Esophagus squamous epithelium (tissue), 5 donors: ENCODE results near the gene RNF125. TPM values are rescaled to one million over a fixed set of nuclear protein-coding genes. Genes with fewer than 3 reads are reported as not detected.
A peak's percentile ranks its signal among the peaks of the same experiment; 100 is the strongest.

Experiments
- DNase-seq: peaks from one replicate; lab custom pipeline; 2025; lab: John Stamatoyannopoulos, UW
- H3K27ac ChIP-seq, 4 donors: fragments of 200-600 bp; sonication (generic); one replicate each; pipeline ENCODE4 v1.5.1; 2016 to 2019; ENCODE audit warnings: mild to moderate bottlenecking in 1 of 4
- H3K27me3 ChIP-seq, 4 donors: fragments of 200-600 bp; sonication (generic); 1 replicate in 3 of 4; 2 replicates in 1 of 4; pipeline versions ENCODE4 v1.5.1 to v1.6.0; 2017 to 2021; ENCODE audit warnings: antibody characterized with exemption in 1 of 4
- H3K36me3 ChIP-seq, 3 donors: fragments of 200-600 bp; sonication (generic); one replicate each; pipeline ENCODE4 v1.5.1; 2016 to 2019
- H3K4me1 ChIP-seq, 3 donors: fragments of 200-600 bp; sonication (generic); one replicate each; pipeline ENCODE4 v1.5.1; 2017 to 2019
- H3K4me3 ChIP-seq, 4 donors: fragments of 200-600 bp; sonication (generic); 1 replicate in 3 of 4; 2 replicates in 1 of 4; pipeline ENCODE4 v1.5.1; 2016 to 2019; ENCODE audit warnings: mild to moderate bottlenecking in 2 of 4, moderate library complexity in 1 of 4
- H3K9me3 ChIP-seq, 3 donors: fragments of 200-600 bp; sonication (generic); one replicate each; pipeline ENCODE4 v1.5.1; 2016 to 2019
- POLR2A ChIP-seq, 4 donors: fragments of 450-650 bp; IDR thresholded peaks; one replicate each; pipeline ENCODE4 v1.6.1; 2017; ENCODE audit warnings: antibody characterized with exemption in 4 of 4, mild to moderate bottlenecking in 4 of 4, moderate library complexity in 3 of 4
- WGBS, 2 donors: methylation state at CpG; one replicate each; pipeline ENCODE4 v1.1.5; 2018; 5-methylcytosine and 5-hydroxymethylcytosine counted together
- intact Hi-C: fragments of 100-400 bp; cut with DNase I; formaldehyde crosslinking; loops from one replicate; pipeline ENCODE4 v1.15.0; 2022
- total RNA-seq, 4 donors: library from RNA; depleted of rRNA; stranded (reverse); fragments of >200 nt; gene quantifications; one replicate each; pipeline ENCODE4 v1.1.0, GENCODE V29; 2016
- TF ChIP-seq, protein P1 (sequence below), 6 experiments: fragments of 450-650 bp in 4 of 6; fragments of 200-600 bp in 2 of 6; sonication (generic) in 2 of 6; IDR thresholded peaks; one replicate each; pipeline ENCODE4 v1.5.1; 2016 to 2019; ENCODE audit warnings: antibody characterized with exemption in 6 of 6, mild to moderate bottlenecking in 4 of 6, moderate library complexity in 4 of 6
- donor health status: DM: yes; HTN: yes; CAD: no.

Gene RNF125
- total RNA-seq, 4 donors from 2014 or later: 0.87 to 10.7 (median 3.2) TPM

DNA sequence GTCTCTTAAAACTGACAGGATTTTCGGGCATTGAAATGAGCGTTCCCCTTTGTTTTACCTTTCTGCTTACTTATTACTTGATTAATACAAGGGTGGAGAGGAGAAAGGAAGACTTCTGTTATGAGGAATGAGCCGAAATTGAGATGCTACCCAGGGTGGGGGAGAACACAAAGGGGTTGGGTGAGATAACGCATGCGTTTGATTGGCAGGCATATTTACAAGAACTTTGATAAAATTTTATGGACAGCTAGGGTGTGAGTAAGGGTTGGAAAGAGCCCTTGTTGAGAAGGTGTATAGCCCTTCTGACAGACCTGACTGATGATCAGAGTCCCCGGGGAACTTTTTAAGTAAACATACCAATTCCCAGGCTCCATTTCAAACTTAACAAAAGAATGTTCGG, 74.9 kb downstream of the RNF125 start:
- no peak for DNase-seq
- H3K27ac ChIP-seq: peak overlapping the region; percentile 99 to 100 (median 100)
- peaks cover 5 to 58% (median 20%) of the 10 kb centered on the region in 3 donors for H3K4me1 ChIP-seq
- intact Hi-C loops: loop anchor here (5.0 to 10.0 kb wide), 2 partner anchors 76 to 149 kb away; partner anchors contain the start of genes RNF125 and TRAPPC8
- no peaks in the 10 kb centered on the region for H3K9me3 ChIP-seq
- no peak for TF ChIP-seq POLR2A (IDR thresholded peaks at IDR 0.05)
- TF ChIP-seq, protein P1, sequence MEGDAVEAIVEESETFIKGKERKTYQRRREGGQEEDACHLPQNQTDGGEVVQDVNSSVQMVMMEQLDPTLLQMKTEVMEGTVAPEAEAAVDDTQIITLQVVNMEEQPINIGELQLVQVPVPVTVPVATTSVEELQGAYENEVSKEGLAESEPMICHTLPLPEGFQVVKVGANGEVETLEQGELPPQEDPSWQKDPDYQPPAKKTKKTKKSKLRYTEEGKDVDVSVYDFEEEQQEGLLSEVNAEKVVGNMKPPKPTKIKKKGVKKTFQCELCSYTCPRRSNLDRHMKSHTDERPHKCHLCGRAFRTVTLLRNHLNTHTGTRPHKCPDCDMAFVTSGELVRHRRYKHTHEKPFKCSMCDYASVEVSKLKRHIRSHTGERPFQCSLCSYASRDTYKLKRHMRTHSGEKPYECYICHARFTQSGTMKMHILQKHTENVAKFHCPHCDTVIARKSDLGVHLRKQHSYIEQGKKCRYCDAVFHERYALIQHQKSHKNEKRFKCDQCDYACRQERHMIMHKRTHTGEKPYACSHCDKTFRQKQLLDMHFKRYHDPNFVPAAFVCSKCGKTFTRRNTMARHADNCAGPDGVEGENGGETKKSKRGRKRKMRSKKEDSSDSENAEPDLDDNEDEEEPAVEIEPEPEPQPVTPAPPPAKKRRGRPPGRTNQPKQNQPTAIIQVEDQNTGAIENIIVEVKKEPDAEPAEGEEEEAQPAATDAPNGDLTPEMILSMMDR (IDR thresholded peaks at IDR 0.05): no peak
- H3K36me3 ChIP-seq: peaks cover 0 to 19% (median 0%) of the 10 kb centered on the region in 3 donors
- H3K4me3 ChIP-seq: peak overlapping the region; percentile 75 to 96 (median 83)
- 4 to 8% methylated on average over 7 of the region's 7 CpGs for WGBS, 2 donors
- no peaks in the 10 kb centered on the region for H3K27me3 ChIP-seq

DNA sequence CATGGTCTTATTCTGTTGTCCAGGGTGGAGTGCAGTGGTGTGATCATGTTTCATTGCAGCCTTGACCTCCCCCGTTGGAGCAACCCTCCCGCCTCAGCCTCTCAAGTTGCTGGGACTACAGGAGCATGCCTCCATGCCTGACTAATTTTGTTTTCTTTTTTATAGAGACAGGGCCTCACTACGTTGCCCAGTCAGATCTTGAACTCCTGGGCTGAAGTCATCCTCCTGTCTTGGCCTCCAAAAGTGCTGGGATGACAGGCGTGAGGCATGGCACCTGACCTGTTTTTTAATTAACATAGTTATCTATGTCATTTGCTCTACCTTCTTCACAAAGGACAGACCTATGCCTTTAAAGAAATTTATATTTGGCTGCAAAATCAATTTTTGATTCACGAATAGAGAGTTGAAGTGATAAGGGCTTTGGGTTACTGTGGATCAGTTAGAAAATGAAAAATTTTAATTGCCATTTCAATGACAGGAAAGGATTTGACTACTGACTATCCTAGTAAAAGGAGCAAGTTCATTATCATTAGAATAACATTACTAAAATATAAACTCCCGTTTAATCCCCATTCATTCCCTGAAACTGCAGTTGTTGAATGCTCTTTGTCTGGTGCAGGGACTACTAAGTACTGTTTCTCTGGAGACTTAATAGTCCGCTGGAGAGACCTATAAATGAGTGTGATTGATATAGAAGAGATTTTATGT, 76.7 kb downstream of the RNF125 start:
- H3K27ac ChIP-seq: no peak overlapping the region
- intact Hi-C loops: loop anchor here (10.0 kb wide), 1 partner anchor 151 kb away; the partner anchor contains the start of gene TRAPPC8

DNA sequence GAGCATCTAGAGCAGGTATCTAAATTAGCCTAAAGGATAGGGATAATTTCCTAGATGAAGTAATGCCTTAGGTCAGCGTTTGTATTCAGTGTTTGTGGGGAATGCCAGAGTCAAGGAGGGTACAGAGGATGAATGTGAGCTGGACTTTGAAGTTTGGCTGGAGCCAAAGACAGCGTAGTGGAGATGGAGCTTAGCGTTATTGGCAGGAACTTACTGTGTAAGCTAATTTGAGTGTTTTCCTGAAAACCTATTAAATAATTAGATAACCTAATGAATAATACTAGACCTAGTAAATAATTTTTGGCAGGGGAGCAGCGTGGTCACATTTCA, 77.2 kb downstream of the RNF125 start:
- H3K4me3 ChIP-seq: no peak overlapping the region
- intact Hi-C loops: loop anchor here (10.0 kb wide), 1 partner anchor 151 kb away; the partner anchor contains the start of gene TRAPPC8
- DNase-seq: no peak
- peaks cover 5 to 63% (median 20%) of the 10 kb centered on the region in 3 donors for H3K4me1 ChIP-seq
- H3K9me3 ChIP-seq: no peaks in the 10 kb centered on the region
- no peak for TF ChIP-seq POLR2A (IDR thresholded peaks at IDR 0.05)
- TF ChIP-seq, protein P1 (IDR thresholded peaks at IDR 0.05): no peak
- H3K36me3 ChIP-seq: peaks cover 0 to 25% (median 0%) of the 10 kb centered on the region in 3 donors
- 63 to 76% methylated on average over 4 of the region's 4 CpGs for WGBS, 2 donors
- H3K27ac ChIP-seq: no peak overlapping the region
- H3K27me3 ChIP-seq: no peaks in the 10 kb centered on the region

More for the DNA sequence above, 76.7 kb downstream of the RNF125 start:
- Histone ChIP-seq H3K4me1 (peaks cover 5 to 64% (median 20%) of the 10 kb centered on the region in 3 donors), H3K9me3 (no peaks in the 10 kb centered on the region), H3K4me3 (no peak overlapping the region), H3K36me3 (peaks cover 0 to 25% (median 0%) of the 10 kb centered on the region in 3 donors), H3K27me3 (no peaks in the 10 kb centered on the region)
- TF ChIP-seq POLR2A (IDR thresholded peaks at IDR 0.05): no peak
- TF ChIP-seq, protein P1 (IDR thresholded peaks at IDR 0.05): no peak
- no peak for DNase-seq
- WGBS, 2 donors: 78 to 85% methylated on average over 7 of the region's 7 CpGs

DNA sequence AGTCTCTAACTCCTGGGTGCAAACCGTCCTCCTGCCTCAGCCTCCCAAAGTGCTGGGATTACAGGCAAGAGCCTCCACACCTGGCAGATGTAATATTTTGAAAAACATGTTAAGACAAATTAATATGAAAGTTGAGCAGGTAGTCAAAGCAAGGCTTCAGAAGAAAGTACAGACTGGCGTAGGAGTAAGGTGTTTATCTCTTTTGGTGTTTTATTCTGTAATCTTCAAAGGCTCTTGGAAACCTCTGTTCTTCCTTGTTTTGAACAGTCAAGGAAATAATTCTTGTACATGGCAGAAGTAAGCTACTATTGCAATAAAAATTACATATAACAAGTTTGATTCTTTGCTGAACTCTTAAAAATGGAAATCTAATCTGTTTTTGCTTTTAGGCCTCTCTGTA, 78.3 kb downstream of the RNF125 start:
- WGBS, 2 donors: 48 to 60% methylated on average over 2 of the region's 2 CpGs
- intact Hi-C loops: loop anchor here (10.0 kb wide), 1 partner anchor 152 kb away; the partner anchor contains the start of gene TRAPPC8
- Histone ChIP-seq H3K27ac (no peak overlapping the region), H3K36me3 (peaks cover 0 to 25% (median 0%) of the 10 kb centered on the region in 3 donors), H3K9me3 (no peaks in the 10 kb centered on the region), H3K4me3 (no peak overlapping the region), H3K27me3 (no peaks in the 10 kb centered on the region), H3K4me1 (peaks cover 5 to 53% (median 14%) of the 10 kb centered on the region in 3 donors)
- TF ChIP-seq, protein P1 (IDR thresholded peaks at IDR 0.05): no peak
- no peak for TF ChIP-seq POLR2A (IDR thresholded peaks at IDR 0.05)
- no peak for DNase-seq

DNA sequence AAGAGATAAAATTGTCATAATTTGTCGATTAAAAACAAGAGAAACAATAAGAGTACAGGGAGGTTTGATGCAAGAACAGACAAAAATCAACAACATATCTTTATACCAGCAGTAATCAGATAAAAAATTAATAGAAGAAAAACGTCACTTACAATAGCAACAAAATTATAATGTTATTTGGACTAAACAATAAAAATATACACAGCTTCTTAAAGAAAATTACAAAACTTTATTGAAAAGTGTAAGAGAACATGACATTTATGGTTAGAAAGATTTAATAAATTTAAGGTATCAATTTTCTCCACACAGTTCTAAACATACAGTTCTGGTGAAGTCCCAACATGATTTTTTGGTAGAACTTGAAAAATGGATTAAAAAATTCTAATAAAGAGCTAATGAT, 85.9 kb downstream of the RNF125 start:
- 72 to 80% methylated on average over 2 of the region's 2 CpGs for WGBS, 2 donors
- intact Hi-C loops: no loop called here
- H3K27me3 ChIP-seq: no peaks in the 10 kb centered on the region
- peaks cover 0 to 14% (median 0%) of the 10 kb centered on the region in 3 donors for H3K36me3 ChIP-seq
- no peak overlapping the region for H3K4me3 ChIP-seq
- TF ChIP-seq, protein P1 (IDR thresholded peaks at IDR 0.05): no peak
- TF ChIP-seq POLR2A (IDR thresholded peaks at IDR 0.05): no peak
- no peaks in the 10 kb centered on the region for H3K9me3 ChIP-seq
- DNase-seq: no peak
- peaks cover 0 to 1% (median 0%) of the 10 kb centered on the region in 3 donors for H3K4me1 ChIP-seq
- H3K27ac ChIP-seq: no peak overlapping the region
